ENCODE results near the gene FBXO41.

DNA sequence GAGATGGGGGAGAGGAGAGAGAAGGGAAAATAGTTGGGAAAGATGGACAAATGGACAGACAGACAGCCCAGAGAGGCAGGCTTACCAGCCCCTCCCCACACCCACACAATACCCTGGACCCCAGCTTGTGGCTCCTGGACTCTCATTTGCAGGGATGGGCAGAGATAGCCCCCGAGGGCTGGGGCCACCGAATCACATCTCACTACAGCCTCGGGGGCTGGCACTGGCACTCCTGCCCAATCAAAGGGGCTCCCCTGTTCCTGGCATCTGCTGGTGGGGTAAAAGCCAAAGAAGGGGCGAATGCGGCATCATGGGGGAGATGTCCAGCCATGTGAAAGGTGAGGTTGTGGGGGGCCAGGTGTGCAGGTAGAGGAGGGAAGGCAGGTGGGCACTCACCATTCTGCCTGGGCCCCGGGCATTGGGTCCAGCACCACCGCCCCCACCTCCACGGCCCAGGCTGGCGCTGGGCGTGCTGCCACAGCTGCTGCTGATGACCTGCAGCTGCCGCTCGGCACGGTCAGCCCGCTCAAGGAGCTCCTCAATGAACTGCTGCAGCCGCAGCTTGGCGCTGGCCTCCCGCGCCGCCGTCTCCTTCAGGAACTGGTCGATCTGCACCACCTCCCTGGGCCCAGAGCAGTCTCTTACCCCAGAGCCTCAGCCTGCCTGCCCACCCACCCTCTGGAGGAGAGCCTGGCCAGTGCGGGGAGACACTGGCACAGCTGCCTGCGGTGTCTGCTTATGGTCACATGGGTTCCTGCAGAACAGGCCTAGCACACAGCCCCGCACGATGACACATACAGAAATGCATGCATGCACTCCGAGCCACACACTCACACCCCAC, 18.0 kb downstream of the FBXO41 start:
- TF ChIP-seq JUND (IDR thresholded peaks at IDR 0.05) = no peak
- TF ChIP-seq, protein P1, sequence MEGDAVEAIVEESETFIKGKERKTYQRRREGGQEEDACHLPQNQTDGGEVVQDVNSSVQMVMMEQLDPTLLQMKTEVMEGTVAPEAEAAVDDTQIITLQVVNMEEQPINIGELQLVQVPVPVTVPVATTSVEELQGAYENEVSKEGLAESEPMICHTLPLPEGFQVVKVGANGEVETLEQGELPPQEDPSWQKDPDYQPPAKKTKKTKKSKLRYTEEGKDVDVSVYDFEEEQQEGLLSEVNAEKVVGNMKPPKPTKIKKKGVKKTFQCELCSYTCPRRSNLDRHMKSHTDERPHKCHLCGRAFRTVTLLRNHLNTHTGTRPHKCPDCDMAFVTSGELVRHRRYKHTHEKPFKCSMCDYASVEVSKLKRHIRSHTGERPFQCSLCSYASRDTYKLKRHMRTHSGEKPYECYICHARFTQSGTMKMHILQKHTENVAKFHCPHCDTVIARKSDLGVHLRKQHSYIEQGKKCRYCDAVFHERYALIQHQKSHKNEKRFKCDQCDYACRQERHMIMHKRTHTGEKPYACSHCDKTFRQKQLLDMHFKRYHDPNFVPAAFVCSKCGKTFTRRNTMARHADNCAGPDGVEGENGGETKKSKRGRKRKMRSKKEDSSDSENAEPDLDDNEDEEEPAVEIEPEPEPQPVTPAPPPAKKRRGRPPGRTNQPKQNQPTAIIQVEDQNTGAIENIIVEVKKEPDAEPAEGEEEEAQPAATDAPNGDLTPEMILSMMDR (IDR thresholded peaks at IDR 0.05; ENCODE audit: low read depth, low read length, missing input control) = no peak
- TF ChIP-seq RAD21 (IDR thresholded peaks at IDR 0.05) = no peak
- TF ChIP-seq TAF1 (conservative IDR thresholded peaks at IDR 0.05) = no peak
- TF ChIP-seq EGR1 (IDR thresholded peaks at IDR 0.05; ENCODE audit: low read depth in 2 of 2) = no peak
- TF ChIP-seq GABPA (IDR thresholded peaks at IDR 0.05 in 1 of 2, conservative IDR thresholded peaks at IDR 0.05 in 1 of 2) = no peak

All from liver (tissue), 3 donors.